Adipocyte (in vitro differentiated cells): ENCODE measurements around the gene EIF4E2.
"Not testable (repeated sequence)": the region's sequence is repeated elsewhere in the genome, so short reads cannot be mapped to it uniquely, and the experiment has no call there.

Experiments
- DNase-seq: peaks from one replicate; pipeline ENCODE4 v3.0.0-alpha.2; 2015; ENCODE audit warnings: low read depth
- H3K27me3 ChIP-seq: replicated peaks from 2 replicates; pipeline ENCODE4 v1.7.0; 2013; ENCODE audit warnings: mild to moderate bottlenecking, low read length, moderate library complexity; ENCODE audit not compliant: control insufficient read depth, insufficient read depth
- H3K36me3 ChIP-seq: 2 replicates; pipeline ENCODE4 v1.7.0; 2013; ENCODE audit warnings: low read length, mild to moderate bottlenecking, moderate library complexity; ENCODE audit not compliant: control insufficient read depth, insufficient read depth, severe bottlenecking
- H3K4me1 ChIP-seq: 2 replicates; pipeline ENCODE4 v1.7.0; 2013; ENCODE audit warnings: mild to moderate bottlenecking, low read length, moderate library complexity; ENCODE audit not compliant: control insufficient read depth, insufficient read depth
- H3K4me3 ChIP-seq: 2 replicates; pipeline ENCODE4 v1.7.0; 2013; ENCODE audit warnings: mild to moderate bottlenecking, low read length, moderate library complexity
- H3K9ac ChIP-seq: 2 replicates; pipeline ENCODE4 v1.7.0; 2013; ENCODE audit warnings: mild to moderate bottlenecking, low read length, moderate library complexity
- H3K9me3 ChIP-seq: 2 replicates; pipeline ENCODE4 v1.7.0; 2013; ENCODE audit warnings: mild to moderate bottlenecking, low read length, moderate library complexity; ENCODE audit not compliant: control insufficient read depth

Gene EIF4E2

GRCh38 chr2:232532419-232532818, 18.1 kb upstream of the EIF4E2 start:
- no peak overlapping the region for H3K4me3 ChIP-seq
- H3K9ac ChIP-seq, result no peak overlapping the region
- H3K36me3 ChIP-seq, result no peaks in the 10 kb centered on the region
- H3K27me3 ChIP-seq, result peaks cover 45% of the 10 kb centered on the region
- H3K9me3 ChIP-seq, result peaks cover 11% of the 10 kb centered on the region
- no peaks in the 10 kb centered on the region for H3K4me1 ChIP-seq
- no peak for DNase-seq

- H3K4me3 ChIP-seq, H3K4me1 ChIP-seq, H3K9ac ChIP-seq, DNase-seq, H3K36me3 ChIP-seq: not testable (repeated sequence)
- peaks cover 11% of the 10 kb centered on the region for H3K9me3 ChIP-seq
- peaks cover 45% of the 10 kb centered on the region for H3K27me3 ChIP-seq
Observed at GRCh38 chr2:232532821-232533220, 17.7 kb upstream of the EIF4E2 start.

GRCh38 chr2:232533944-232534710, 16.4 kb upstream of the EIF4E2 start:
- no peaks in the 10 kb centered on the region for H3K4me1 ChIP-seq
- peaks cover 11% of the 10 kb centered on the region for H3K9me3 ChIP-seq
- no peaks in the 10 kb centered on the region for H3K36me3 ChIP-seq
- no peak overlapping the region for H3K9ac ChIP-seq
- no peak overlapping the region for H3K4me3 ChIP-seq
- peaks cover 45% of the 10 kb centered on the region for H3K27me3 ChIP-seq
- DNase-seq, result no peak

- no peaks in the 10 kb centered on the region for H3K36me3 ChIP-seq
- H3K4me1 ChIP-seq, result no peaks in the 10 kb centered on the region
- peaks cover 44% of the 10 kb centered on the region for H3K27me3 ChIP-seq
- peaks cover 11% of the 10 kb centered on the region for H3K9me3 ChIP-seq
- H3K4me3 ChIP-seq, result no peak overlapping the region
- no peak for DNase-seq
- no peak overlapping the region for H3K9ac ChIP-seq
Observed at GRCh38 chr2:232534940-232535651, 15.4 kb upstream of the EIF4E2 start.

- H3K9ac ChIP-seq, result no peak overlapping the region
- H3K4me3 ChIP-seq, result no peak overlapping the region
- H3K36me3 ChIP-seq, result no peaks in the 10 kb centered on the region
- H3K27me3 ChIP-seq, result peaks cover 39% of the 10 kb centered on the region
- no peak for DNase-seq
- H3K4me1 ChIP-seq, result no peaks in the 10 kb centered on the region
- peaks cover 11% of the 10 kb centered on the region for H3K9me3 ChIP-seq
Observed at GRCh38 chr2:232535761-232536530, 14.5 kb upstream of the EIF4E2 start.

- H3K9ac ChIP-seq, result no peak overlapping the region
- no peaks in the 10 kb centered on the region for H3K4me1 ChIP-seq
- no peak for DNase-seq
- no peak overlapping the region for H3K4me3 ChIP-seq
- no peaks in the 10 kb centered on the region for H3K36me3 ChIP-seq
- peaks cover 39% of the 10 kb centered on the region for H3K27me3 ChIP-seq
- peaks cover 11% of the 10 kb centered on the region for H3K9me3 ChIP-seq
Observed at GRCh38 chr2:232537079-232537478, 13.4 kb upstream of the EIF4E2 start.

- Histone ChIP-seq H3K36me3 (no peaks in the 10 kb centered on the region), H3K27me3 (peaks cover 39% of the 10 kb centered on the region), H3K9me3 (peaks cover 11% of the 10 kb centered on the region), H3K4me3 (no peak overlapping the region), H3K4me1 (no peaks in the 10 kb centered on the region), H3K9ac (no peak overlapping the region)
- no peak for DNase-seq
Observed at GRCh38 chr2:232537499-232537898, 13.0 kb upstream of the EIF4E2 start.

GRCh38 chr2:232538671-232539070, 11.8 kb upstream of the EIF4E2 start:
- H3K4me3 ChIP-seq, result no peak overlapping the region
- no peaks in the 10 kb centered on the region for H3K36me3 ChIP-seq
- peaks cover 11% of the 10 kb centered on the region for H3K9me3 ChIP-seq
- no peaks in the 10 kb centered on the region for H3K4me1 ChIP-seq
- DNase-seq, result no peak
- H3K9ac ChIP-seq, result no peak overlapping the region
- H3K27me3 ChIP-seq, result peaks cover 39% of the 10 kb centered on the region

GRCh38 chr2:232539298-232540231, 10.9 kb upstream of the EIF4E2 start, which contains the start of gene CHRNG:
CHRNG (plus strand) TSS chr2:232539692; CDS start chr2:232539748, 56 bp downstream.
- peaks cover 39% of the 10 kb centered on the region for H3K27me3 ChIP-seq
- DNase-seq, result no peak

GRCh38 chr2:232540441-232541041, 9.9 kb upstream of the EIF4E2 start:
- H3K4me1 ChIP-seq, result no peaks in the 10 kb centered on the region
- no peak overlapping the region for H3K4me3 ChIP-seq

More at GRCh38 chr2:232539298-232540231, 10.9 kb upstream of the EIF4E2 start, which contains the start of gene CHRNG:
- peaks cover 11% of the 10 kb centered on the region for H3K9me3 ChIP-seq
- H3K9ac ChIP-seq, result no peak within 1 kb of the TSS
- H3K36me3 ChIP-seq, result no peaks in the 10 kb centered on the region
- no peak within 1 kb of the TSS for H3K4me3 ChIP-seq
- H3K4me1 ChIP-seq, result no peaks in the 10 kb centered on the region

More at GRCh38 chr2:232540441-232541041, 9.9 kb upstream of the EIF4E2 start:
- DNase-seq, result no peak
- no peaks in the 10 kb centered on the region for H3K36me3 ChIP-seq
- peaks cover 34% of the 10 kb centered on the region for H3K27me3 ChIP-seq
- H3K9ac ChIP-seq, result no peak overlapping the region
- peaks cover 11% of the 10 kb centered on the region for H3K9me3 ChIP-seq
